Measurements from ENCODE around the gene FAM241A.

- no peak for TF ChIP-seq RARB (CRISPR knock-in tag; IDR thresholded peaks at IDR 0.05)
- no peak for TF ChIP-seq ZFP30 (CRISPR knock-in tag; IDR thresholded peaks at IDR 0.05)
- no peak for TF ChIP-seq ESRRG (CRISPR knock-in tag; IDR thresholded peaks at IDR 0.05)
- TF ChIP-seq ZFP3 (CRISPR knock-in tag; IDR thresholded peaks at IDR 0.05): no peak
- TF ChIP-seq ZC3H10 (CRISPR knock-in tag; IDR thresholded peaks at IDR 0.05): no peak
- no peak for TF ChIP-seq ISL1 (CRISPR knock-in tag; IDR thresholded peaks at IDR 0.05)
- no peak for TF ChIP-seq CSRNP3 (CRISPR knock-in tag; IDR thresholded peaks at IDR 0.05)
- no peak for TF ChIP-seq ZNF565 (CRISPR knock-in tag; conservative IDR thresholded peaks at IDR 0.05; ENCODE audit: low read depth)
- TF ChIP-seq ZNF70 (CRISPR knock-in tag; IDR thresholded peaks at IDR 0.05): no peak
- no peak for TF ChIP-seq TCF4 (CRISPR knock-in tag; IDR thresholded peaks at IDR 0.05; ENCODE audit: borderline replicate concordance)
- TF ChIP-seq PPARA (CRISPR knock-in tag; IDR thresholded peaks at IDR 0.05; ENCODE audit: borderline replicate concordance): no peak
These were observed 4.7 kb upstream of the FAM241A start for GRCh38 chr4:112140536-112140935.

All from SK-N-SH treated with all-trans-retinoic acid at 6 μM for 48 hours (cell line).